Measurements from ENCODE around the gene CHCHD6. TPM values are rescaled to one million over a fixed set of nuclear protein-coding genes. Genes with fewer than 3 reads are reported as not detected.

CHCHD6 gene
- total RNA-seq, 4 donors from 2014 or later: 30.3 to 46.5 (median 33.6) TPM

- no peak for TF ChIP-seq CTCF (IDR thresholded peaks at IDR 0.05)
- no peak for TF ChIP-seq POLR2A (IDR thresholded peaks at IDR 0.05)
- TF ChIP-seq EP300 (IDR thresholded peaks at IDR 0.05): no peak
- peaks cover 0 to 21% (median 0%) of the 10 kb centered on the region in 3 donors for H3K36me3 ChIP-seq
- 96% methylated on average over 7 of the region's 7 CpGs for WGBS, 2 donors
- no peak overlapping the region for H3K4me3 ChIP-seq
- peaks cover 0 to 6% (median 0%) of the 10 kb centered on the region in 4 donors for H3K9me3 ChIP-seq
- H3K27ac ChIP-seq: no peak overlapping the region
- DNase-seq (ENCODE audit: low spot score in 2 of 2): no peak
- no peaks in the 10 kb centered on the region for H3K27me3 ChIP-seq
- H3K4me1 ChIP-seq: no peaks in the 10 kb centered on the region
These were observed 62.6 kb downstream of the CHCHD6 start for GRCh38 chr3:126766653-126767052.

- H3K36me3 ChIP-seq: peaks cover 0 to 21% (median 0%) of the 10 kb centered on the region in 3 donors
- no peak for DNase-seq (ENCODE audit: low spot score in 2 of 2)
- TF ChIP-seq POLR2A (IDR thresholded peaks at IDR 0.05) (no peak), CTCF (IDR thresholded peaks at IDR 0.05) (no peak), EP300 (IDR thresholded peaks at IDR 0.05) (no peak)
- H3K4me1 ChIP-seq: no peaks in the 10 kb centered on the region
- peaks cover 0 to 6% (median 0%) of the 10 kb centered on the region in 4 donors for H3K9me3 ChIP-seq
- no peaks in the 10 kb centered on the region for H3K27me3 ChIP-seq
- H3K4me3 ChIP-seq: no peak overlapping the region
- WGBS, 2 donors: 96 to 97% methylated on average over 3 of the region's 3 CpGs
- H3K27ac ChIP-seq: no peak overlapping the region
These were observed 64.9 kb downstream of the CHCHD6 start for GRCh38 chr3:126768903-126769302.

GRCh38 chr3:126770096-126770495 lies 66.1 kb downstream of the CHCHD6 start:
- Histone ChIP-seq H3K4me3 (no peak overlapping the region), H3K4me1 (peaks cover 0 to 7% (median 0%) of the 10 kb centered on the region in 4 donors), H3K9me3 (peaks cover 0 to 6% (median 0%) of the 10 kb centered on the region in 4 donors), H3K36me3 (peaks cover 0 to 21% (median 0%) of the 10 kb centered on the region in 3 donors), H3K27ac (no peak overlapping the region), H3K27me3 (no peaks in the 10 kb centered on the region)
- no peak for DNase-seq (ENCODE audit: low spot score in 2 of 2)
- TF ChIP-seq POLR2A (IDR thresholded peaks at IDR 0.05) (no peak), CTCF (IDR thresholded peaks at IDR 0.05) (no peak), EP300 (IDR thresholded peaks at IDR 0.05) (no peak)

DNA sequence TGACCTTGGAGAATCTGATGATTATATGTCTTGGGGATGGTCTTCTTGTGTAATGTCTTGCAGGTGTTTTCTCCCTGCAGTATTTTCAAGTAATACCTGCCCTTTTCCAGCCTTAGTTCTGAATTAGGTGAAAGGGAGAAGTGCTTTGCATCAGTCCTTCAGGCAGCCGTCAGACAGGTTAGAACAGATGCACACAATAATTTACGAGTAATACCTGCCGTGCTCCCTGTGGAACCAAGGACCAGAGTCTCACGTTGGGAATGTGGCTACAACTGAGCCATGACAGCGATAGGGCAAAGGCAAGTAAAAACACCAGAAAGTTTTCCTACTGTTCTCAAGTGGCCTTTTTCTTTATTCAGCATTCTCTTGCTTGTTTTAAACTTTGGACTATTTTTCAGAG lies 69.1 kb downstream of the CHCHD6 start:
- H3K4me1 ChIP-seq: peaks cover 0 to 7% (median 0%) of the 10 kb centered on the region in 4 donors

DNA sequence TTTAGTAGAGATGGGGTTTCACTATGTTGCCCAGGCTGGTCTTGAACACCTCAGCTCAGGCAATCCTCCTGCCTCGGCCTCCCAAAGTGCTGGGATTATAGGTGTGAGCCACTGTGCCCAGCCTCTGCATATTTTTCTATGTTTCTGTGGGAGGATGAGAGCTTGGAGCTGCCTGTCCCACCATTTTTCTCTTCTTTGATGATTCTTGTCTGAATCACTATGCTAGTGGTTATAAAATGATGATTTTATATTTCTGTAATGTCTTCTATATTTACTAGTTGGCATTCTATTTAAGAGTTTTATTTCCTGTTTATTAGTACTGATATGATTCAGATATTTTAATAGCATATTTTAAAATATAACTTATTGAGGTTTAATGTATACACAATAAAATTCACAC lies 69.7 kb downstream of the CHCHD6 start:
- Histone ChIP-seq H3K27me3 (no peaks in the 10 kb centered on the region), H3K36me3 (no peaks in the 10 kb centered on the region), H3K9me3 (peaks cover 0 to 6% (median 0%) of the 10 kb centered on the region in 4 donors), H3K4me3 (no peak overlapping the region), H3K27ac (no peak overlapping the region), H3K4me1 (peaks cover 0 to 7% (median 0%) of the 10 kb centered on the region in 4 donors)
- DNase-seq (ENCODE audit: low spot score in 2 of 2): no peak
- TF ChIP-seq EP300 (IDR thresholded peaks at IDR 0.05): no peak
- no peak for TF ChIP-seq CTCF (IDR thresholded peaks at IDR 0.05)
- 97 to 100% methylated on average over 1 of the region's 1 CpG for WGBS, 2 donors

More for the DNA sequence above, 69.1 kb downstream of the CHCHD6 start:
- TF ChIP-seq CTCF (IDR thresholded peaks at IDR 0.05): no peak
- TF ChIP-seq POLR2A (IDR thresholded peaks at IDR 0.05): no peak
- no peak for TF ChIP-seq EP300 (IDR thresholded peaks at IDR 0.05)
- no peak overlapping the region for H3K4me3 ChIP-seq
- H3K36me3 ChIP-seq: peaks cover 0 to 1% (median 0%) of the 10 kb centered on the region in 3 donors
- no peak for DNase-seq (ENCODE audit: low spot score in 2 of 2)
- H3K27ac ChIP-seq: no peak overlapping the region
- H3K27me3 ChIP-seq: no peaks in the 10 kb centered on the region
- H3K9me3 ChIP-seq: peaks cover 0 to 6% (median 0%) of the 10 kb centered on the region in 4 donors
- 85 to 94% methylated on average over 5 of the region's 5 CpGs for WGBS, 2 donors
